Skin epidermis (tissue), 12 donors: ENCODE data around the gene ATG2A.

ENCODE experiments used
- H3K27ac ChIP-seq, 21 experiments: fragments of 200-600 bp; sonication (generic) in 11 of 21; one replicate each; pipeline ENCODE4 v1.5.0; 2020; ENCODE audit warnings: mild to moderate bottlenecking in 3 of 21, inconsistent platforms in 2 of 21, moderate library complexity in 2 of 21
- H3K4me3 ChIP-seq, 7 experiments: fragments of 200-600 bp; sonication (generic) in 2 of 7; one replicate each; pipeline ENCODE4 v1.5.0; 2020; ENCODE audit warnings: inconsistent platforms in 2 of 7, mild to moderate bottlenecking in 2 of 7, moderate library complexity in 1 of 7

ATG2A gene

DNA sequence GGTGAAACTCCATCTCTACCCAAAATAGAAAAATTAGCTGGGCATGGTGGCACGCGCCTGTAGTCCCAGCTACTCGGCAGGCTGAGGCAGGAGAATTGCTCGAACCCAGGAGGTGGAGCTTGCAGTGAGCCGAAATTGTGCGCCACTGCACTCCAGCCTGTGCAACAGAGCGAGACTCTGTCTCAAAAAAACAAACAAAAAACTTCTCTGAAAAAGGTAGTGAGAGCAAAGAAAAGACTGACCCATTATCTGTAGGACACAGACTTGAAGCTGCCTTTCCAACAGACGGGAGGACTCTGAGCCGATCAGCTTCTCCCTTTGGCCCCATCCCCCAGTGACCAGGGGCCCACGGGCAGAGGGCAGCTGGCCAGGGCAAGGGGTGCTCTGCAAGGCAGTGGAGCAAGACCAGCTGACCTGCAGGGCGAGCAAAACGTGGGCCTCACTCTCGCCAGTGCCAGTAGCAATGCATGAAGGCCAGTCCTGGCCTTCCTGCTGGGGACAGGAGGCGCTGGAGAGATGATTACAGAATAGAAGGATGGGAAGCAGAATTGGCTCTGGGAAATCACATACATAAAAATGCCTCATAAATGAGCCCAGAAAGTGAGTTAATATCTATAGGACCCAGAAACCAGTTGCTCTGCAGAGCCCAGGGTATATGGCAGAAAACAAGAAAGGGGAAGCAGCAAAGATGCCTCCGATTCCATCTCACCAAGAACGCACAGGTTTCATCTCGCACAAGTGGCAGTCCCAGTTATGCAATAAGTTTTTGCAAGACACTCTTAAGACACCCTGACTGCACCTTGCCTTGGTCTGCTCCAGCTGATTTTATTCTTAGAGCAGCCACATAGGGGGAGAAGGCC, 41.4 kb downstream of the ATG2A start:
- Histone ChIP-seq H3K4me3 (peak overlapping the region; percentile 52 to 98 (median 88)), H3K27ac (peak overlapping the region in 17 of 21 experiments; percentile 2 to 96 (median 90))

DNA sequence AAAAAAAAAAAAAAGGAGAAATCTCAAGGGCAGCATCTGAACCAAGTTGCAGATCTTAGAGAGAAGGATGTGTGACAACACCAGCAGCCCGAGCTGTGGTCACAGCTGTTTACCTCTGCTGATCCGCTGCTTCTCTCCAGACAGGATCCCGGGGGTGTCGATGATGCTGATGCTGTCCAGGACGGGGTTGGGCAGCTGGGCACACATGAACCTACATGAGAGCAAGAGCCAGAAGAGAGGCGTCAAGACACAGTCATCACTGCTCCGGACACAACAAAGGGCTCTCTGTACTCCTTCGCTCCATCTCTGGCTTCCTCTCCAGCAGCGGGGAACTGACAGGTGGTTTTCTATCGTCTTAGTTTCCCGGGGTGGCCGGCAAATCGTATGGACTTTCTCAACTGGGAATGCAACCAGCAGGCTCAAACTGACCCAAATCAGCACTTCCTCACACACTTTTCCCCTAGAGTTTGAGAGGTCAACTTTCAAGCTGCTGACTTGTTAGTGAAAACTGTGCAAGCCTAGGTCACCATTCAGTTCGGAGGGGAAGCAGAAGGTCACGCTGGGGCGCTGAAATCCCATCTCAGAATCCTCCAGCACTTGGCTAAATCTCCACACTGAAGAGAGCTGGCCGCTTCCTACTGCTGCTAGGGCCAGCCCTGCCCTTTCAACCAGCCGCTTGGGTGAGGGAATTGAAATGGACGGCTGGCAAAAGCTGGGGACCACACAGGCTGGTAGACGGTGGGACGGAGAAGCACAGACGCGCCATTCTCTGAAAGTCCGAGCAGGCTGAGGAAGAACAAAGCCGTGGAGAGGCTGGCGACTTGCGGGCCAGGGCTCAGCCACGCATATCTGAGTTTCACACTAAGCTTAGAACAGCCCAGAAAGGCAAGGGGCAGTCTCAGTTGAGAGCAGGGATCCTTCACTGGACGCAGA, 42.4 kb downstream of the ATG2A start:
- peak overlapping the region in 3 of 7 experiments; percentile 2 to 90 (median 88) for H3K4me3 ChIP-seq
- peak overlapping the region in 11 of 21 experiments; percentile 21 to 93 (median 50) for H3K27ac ChIP-seq

DNA sequence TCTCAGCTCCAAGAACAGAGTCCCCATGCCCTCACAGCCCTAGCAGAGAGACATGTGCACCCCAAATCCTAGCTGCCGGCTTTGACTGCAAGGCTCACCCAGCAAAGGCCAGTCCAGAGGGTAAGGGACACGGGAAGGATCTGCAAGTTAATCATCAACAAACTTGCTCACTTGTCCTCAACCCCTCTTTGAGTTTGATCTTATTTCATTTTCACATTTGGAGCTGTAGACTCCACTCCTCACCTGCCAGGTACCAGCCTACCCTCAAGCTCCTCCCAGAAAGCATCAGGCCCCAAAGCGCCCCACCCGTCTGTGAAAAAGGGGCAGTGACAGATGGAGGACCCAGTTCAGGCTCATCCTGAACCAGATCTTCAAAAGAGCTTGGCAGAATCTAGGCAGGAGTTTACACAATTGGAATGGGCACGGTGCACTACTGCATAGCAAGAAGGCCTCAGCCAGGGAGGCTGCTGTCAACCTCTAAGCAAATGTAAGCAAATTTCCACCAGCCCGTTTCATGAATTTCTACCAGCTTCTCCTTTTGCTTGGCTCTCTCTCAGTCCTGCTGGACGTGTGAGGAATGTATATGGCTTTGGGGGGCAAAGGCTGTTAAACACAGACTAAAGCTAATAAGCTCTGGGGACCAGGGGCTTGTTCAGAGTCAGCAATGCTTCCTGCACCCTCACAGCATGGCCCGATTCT, 44.1 kb downstream of the ATG2A start:
- Histone ChIP-seq H3K4me3 (no peak overlapping the region), H3K27ac (peak overlapping the region in 3 of 21 experiments; percentile 19 to 85 (median 24))

DNA sequence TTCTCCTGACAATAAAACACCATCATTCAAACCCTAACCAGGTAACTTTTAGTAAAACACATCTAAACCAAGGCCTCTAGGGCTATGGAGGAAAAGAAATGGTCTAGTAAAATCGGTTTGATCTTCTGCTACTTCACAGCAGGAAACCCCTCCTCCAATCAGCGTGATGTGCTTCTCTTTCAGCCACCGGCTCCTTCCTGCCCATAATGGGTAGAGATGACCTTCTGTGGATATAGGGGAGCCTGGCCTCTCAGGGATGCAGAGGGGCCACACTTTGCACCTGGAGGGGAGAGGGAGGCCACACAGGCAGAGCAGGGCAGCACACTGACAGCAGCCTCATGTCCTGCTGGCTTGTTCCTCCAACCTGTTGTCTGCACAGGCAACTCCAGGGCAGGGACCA, 45.5 kb downstream of the ATG2A start:
- peak overlapping the region in 1 of 7 experiments; percentile 7 for H3K4me3 ChIP-seq
- H3K27ac ChIP-seq: peak overlapping the region in 13 of 21 experiments; percentile 34 to 86 (median 81)

DNA sequence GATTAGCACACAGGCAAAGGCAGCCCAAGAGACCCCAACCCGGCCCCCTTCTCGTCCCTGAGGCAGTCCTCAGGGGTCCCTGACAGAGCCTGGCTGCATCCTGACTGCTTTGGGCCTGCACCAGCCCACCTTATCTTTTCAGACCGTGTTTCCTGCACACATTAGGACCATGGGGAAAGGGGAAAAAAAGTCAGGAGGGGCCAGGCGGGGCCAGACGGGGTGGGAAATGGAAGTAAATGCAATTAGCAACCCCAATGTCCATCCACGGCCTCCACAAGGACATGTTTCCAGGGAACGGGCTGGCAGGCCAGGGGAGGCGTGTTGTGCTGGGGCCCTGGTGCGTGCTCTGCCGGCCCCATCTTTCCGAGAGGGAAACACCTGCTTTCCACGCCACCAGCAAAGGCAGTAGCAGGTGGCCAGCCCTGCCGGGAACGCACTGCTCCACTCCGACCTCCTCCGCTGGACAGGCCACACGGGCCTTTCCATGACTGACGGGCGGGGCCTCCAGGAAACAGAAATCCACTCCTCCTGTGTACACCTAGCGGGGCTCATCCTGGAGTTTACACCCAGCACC, 46.0 kb downstream of the ATG2A start:
- Histone ChIP-seq H3K27ac (peak overlapping the region in 19 of 21 experiments; percentile 34 to 88 (median 80)), H3K4me3 (peak overlapping the region in 1 of 7 experiments; percentile 3)

DNA sequence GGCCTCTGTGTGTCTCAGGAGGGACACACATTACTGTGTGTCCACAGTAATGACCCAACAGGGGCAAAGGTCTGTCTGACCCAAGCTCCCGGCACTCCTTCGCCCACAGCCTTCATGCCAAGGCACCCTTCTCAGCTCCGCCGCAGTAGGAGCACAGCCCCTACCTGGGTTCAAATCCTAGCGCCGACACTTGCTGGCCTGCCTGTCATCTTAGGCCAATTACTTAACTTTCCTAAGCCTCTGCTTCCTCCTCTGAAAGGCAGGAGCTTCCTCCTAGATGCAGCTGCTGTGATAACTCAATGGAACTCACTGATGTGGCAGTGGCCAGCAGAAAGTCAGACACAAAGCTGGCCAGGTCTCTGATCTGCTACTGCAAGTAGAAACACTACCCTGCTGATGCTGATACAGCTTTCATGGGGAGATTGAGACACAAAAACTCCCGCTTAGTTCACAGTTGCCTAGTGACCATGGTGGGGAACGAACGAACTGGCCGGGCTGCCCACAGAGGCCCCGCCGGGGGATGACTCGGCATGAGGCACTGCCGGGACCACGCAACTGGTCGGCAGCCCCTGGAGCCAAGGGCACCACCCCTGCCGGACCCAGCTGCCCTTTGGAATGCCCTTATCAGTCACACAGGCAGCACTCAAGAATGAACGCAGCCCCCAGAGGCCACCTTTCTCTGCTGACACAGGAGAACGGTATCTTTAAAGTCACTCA, 46.7 kb downstream of the ATG2A start:
- Histone ChIP-seq H3K27ac (peak overlapping the region in 19 of 21 experiments; percentile 34 to 88 (median 80)), H3K4me3 (peak overlapping the region in 1 of 7 experiments; percentile 8)

DNA sequence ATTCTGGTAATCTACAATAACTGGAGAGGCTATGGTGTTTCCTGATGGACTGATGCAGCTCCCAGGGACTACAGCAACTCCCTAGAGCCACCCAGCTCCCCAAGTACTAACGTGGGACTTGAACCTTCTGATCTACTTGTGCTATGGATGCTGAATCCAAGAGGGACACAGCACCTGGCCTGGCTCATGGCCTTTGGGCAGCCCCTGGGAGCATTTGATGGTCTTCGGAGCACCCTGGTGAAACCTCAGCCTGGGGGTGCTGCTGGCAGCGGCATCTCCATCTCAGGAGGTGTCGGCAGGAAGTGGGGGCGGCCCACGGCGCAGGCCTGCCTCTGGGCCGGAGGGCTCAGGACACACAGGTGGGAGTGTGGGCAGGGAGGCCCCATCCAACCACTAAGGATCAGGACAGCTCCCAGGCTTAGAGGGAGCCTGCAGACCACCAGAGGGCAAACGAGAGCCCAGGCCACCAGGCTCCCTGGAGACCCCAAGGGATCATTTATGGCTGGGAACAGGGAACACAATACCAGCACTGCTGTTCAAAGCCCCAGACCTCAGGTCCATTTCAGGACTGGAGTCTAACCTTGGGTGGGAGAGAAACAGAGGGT, 47.3 kb downstream of the ATG2A start:
- Histone ChIP-seq H3K4me3 (peak overlapping the region in 1 of 7 experiments; percentile 8), H3K27ac (peak overlapping the region in 20 of 21 experiments; percentile 34 to 88 (median 79))

DNA sequence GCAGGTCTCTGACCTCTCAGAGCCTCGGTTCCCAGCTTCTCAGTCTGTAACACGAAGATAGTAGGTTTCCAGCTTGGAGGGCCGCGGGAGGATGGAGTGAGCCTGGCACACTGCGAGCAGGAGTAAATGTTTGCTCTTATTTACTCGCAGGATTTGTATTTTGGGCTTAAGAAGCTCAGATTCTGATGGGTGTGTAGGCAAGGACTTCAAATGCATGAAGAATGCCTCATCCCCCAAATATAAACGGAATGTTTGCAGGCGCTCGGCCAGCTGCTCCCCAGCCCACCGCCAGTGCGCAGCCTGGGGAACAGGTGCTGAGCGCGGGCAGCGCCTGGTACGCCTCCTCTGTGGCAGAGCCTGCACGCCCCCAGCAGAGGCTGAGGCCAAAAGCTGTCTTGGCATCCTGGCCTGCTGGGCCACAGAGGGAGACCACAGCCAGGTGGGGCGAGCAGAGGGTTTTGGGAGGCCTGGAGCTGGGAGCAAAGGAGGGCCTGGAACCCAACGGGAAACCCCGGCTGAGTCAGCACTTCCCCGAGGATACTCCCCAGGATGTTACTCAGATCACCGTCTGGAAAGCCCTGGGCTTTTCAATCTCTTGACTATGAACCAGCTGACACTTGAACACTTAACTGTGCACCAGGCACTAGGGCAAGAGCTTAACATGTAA, 48.0 kb downstream of the ATG2A start:
- no peak overlapping the region for H3K4me3 ChIP-seq
- H3K27ac ChIP-seq: peak overlapping the region in 20 of 21 experiments; percentile 34 to 88 (median 79)

DNA sequence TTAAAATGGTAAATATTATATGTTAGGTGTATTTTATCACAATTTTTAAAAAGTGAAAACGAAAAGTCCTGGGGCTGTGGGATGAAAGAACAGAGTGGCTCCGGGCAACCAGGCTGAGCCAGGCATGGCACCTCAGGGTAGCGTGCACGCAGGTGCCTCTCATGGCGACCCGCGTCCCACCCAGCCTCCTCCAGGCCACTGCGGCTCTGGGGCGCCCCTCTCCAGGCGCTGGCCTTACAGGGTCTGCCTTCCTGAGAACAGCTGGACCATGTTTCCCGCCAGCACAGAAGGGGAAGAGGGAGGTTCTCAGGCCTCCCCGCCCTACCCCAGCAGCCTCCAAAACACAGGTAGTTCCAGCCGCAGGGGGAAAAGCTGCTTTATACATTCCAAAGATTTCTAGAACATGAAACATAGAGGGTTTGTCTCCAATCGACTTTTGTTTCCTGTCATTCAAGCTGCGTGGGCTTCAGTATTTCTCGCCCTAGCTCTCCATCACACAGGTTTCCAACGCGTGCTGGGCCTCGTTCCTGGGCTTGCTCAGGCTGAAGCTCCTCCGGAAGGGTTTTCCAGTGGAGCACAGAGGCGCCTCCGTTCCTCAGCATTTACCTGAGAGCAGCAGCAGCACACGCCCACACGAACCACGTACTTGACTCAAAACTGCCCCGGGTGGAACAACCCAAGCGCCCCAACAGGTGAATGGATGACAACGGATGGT, 49.1 kb downstream of the ATG2A start:
- Histone ChIP-seq H3K4me3 (no peak overlapping the region), H3K27ac (peak overlapping the region in 15 of 21 experiments; percentile 34 to 88 (median 85))

DNA sequence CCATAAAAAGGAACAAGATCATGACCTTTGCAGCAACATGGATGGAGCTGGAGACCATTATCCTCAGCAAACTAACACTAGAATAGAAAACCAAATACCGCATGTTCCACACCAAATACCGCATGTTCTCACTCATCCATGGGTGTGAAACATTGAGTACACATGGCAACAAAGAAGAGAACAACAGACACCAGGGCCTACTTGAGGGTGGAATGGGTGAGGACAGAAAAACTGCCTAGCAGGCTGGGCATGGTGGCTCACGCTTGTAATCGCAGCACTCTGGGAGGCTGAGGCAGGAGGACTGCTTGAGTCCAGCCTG, 50.9 kb downstream of the ATG2A start:
- H3K4me3 ChIP-seq: no peak overlapping the region
- peak overlapping the region in 11 of 21 experiments; percentile 9 to 93 (median 69) for H3K27ac ChIP-seq

DNA sequence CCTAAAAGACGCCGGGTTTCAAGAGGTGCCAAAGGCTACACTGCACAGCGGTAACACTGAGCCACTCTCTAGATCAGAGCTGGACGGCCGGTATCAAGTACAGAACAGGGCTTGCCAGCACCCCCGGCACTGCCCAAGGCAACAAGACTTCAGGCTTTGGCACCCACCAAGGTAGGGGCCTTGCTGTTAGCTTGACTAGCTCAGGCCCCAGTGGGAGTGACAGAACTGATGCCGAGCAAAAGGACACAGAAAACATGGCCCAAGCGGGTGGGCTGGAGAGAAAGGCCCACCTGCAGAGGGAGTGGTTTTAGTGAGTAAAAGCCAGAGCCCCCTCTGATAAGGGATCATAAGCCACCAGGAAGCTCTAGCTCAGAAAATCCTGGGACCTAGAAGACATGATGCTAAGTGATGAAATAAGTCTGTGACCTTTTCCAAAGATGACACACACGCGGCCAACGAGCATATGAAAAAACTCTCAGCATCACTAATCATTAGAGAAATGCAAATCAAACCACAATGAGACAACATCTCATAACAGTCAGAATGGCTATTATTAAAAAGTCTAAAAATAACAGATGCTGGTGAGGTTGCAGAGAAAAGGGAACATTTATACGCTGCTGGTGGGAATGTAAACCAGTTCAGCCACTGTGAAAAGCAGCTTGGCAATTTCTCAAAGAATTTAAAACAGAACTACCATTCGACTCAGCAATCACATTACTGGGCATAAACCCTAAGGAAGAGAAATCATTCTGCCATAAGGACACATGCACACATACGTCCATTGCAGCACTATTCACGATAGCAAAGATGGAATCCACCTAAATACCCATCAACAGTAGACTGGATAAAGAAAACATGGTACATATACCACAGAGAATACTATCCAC, 51.5 kb downstream of the ATG2A start:
- no peak overlapping the region for H3K4me3 ChIP-seq
- H3K27ac ChIP-seq: peak overlapping the region in 20 of 21 experiments; percentile 68 to 93 (median 84)

DNA sequence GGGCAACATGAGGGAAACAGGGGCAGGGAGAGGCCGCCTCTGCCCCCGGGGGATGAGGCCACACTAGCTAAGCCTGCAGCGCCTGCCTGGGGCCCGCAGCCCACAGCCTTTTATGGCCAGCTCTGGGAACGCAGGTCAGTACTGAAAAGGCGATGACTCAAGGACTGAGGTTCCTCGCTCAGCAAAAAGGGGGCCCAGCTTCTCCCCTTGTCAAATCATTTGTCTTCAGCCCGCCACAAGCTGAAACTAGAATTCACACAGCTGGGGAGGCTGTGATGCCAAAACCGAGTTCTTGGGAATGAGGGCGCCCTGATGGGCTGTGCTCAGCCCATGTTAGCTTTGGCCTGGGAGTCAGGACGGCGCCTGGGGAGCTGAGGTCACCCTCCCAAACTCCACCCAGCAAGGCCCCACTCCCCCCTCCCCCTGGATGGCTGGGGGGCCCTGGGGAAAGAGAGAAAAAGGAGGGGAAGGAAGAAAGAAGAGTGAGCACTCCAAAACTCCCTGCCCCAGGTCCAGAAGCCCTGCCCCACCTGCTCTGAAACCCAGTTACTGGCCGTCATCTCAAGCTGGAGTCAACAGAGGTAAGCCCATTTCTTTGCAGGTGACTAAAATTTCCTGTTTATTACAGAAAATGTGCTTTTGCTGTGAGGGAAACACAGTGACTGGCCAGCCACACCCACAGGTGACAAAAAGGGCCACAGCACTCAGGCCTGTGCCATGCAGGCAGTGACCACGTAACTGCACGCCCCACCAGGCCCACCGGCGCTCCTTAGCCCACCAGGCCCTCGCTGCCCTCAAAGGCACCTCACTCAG, 52.3 kb downstream of the ATG2A start:
- Histone ChIP-seq H3K27ac (peak overlapping the region; percentile 36 to 93 (median 83)), H3K4me3 (peak overlapping the region in 3 of 7 experiments; percentile 2 to 10 (median 5))

DNA sequence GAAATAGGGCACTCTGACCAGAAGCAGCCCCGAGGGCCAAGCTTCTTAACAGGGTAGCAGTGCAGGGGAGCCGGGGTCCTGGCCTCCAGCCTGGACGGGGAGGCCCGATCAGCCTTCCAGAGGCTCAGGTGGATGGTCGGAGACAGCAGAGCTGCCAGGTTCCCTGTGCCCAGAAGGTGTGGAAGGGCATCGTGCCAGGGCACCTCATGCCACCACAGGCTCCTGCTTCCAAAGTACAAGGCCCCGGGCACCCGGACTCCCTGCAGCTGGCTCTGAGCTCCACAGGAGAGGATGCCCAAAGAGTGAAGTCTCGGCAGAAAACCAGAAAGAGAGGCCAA, 52.9 kb downstream of the ATG2A start:
- Histone ChIP-seq H3K4me3 (peak overlapping the region in 3 of 7 experiments; percentile 2 to 10 (median 5)), H3K27ac (peak overlapping the region; percentile 36 to 93 (median 83))

DNA sequence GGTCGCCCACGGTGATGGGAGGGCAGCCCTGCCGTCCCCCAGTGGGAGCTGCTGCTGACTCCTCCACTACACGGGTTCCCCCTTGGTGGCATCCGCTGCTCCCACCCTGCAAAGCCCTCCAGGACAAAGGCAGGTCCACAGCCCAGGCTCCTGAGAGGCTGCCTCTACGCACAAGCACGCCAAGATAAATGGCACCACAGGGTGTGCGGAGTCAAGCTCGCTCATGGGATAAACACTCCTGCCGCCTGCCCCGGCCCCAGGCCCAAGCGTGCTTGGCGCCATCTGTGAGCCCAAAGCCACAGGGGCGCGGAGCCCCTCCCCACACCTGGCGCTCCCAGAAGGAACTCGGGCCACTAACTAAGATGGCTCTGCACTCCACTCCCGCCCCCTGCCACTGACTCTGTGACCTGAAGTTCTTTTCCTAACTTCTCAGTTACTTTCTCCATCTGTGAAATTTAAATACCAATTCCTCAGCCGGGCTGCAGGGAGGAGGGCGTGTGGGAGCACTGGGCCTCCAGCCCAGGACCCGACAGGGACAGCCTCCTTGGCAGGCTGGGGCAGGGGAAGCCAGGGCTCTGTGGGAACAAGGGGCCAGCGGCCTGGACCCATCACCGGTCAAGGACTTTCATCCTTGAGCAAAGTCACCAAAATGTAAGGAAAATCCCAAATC, 53.5 kb downstream of the ATG2A start:
- Histone ChIP-seq H3K27ac (peak overlapping the region in 20 of 21 experiments; percentile 68 to 93 (median 84)), H3K4me3 (peak overlapping the region in 1 of 7 experiments; percentile 10)

DNA sequence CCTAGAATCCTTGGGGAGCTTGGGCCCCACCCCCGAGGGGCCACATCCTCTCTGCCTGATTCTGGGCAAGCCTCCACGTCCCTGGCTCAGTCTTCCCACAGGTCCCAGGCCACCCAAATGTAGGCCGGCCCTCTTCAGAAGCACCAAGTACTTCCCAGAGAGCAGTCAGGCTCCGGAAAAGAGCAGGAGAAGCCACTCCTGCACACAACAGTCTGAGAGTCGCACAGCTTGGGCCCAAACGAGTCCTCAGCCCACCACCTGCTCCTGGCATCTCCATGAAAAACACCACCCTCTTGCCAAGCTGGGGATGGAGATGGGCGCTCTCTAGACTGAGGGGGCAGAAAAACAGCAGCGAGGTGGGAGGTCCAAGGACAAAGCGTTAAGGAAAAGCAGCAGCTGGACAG, 54.0 kb downstream of the ATG2A start:
- Histone ChIP-seq H3K4me3 (no peak overlapping the region), H3K27ac (peak overlapping the region in 20 of 21 experiments; percentile 44 to 93 (median 84))
